Trophoblast cell (in vitro differentiated cells and primary cell): ENCODE data around the gene MOB3A.

ENCODE experiments used
- DNase-seq, 2 donors: peaks; one replicate each; pipeline ENCODE4 v3.0.0-alpha.2; 2016
- H2AFZ ChIP-seq: 2 replicates; pipeline ENCODE4 v1.6.1; 2013; ENCODE audit warnings: low read length, moderate library complexity, mild to moderate bottlenecking; ENCODE audit not compliant: insufficient read depth, poor library complexity
- H2AK5ac ChIP-seq: 2 replicates; pipeline ENCODE4 v1.6.1; 2013; ENCODE audit warnings: mild to moderate bottlenecking, low read length
- H2BK120ac ChIP-seq: 2 replicates; pipeline ENCODE4 v1.6.1; 2013; ENCODE audit warnings: low read length, mild to moderate bottlenecking, moderate library complexity; ENCODE audit not compliant: insufficient read depth, poor library complexity
- H2BK12ac ChIP-seq: 2 replicates; pipeline ENCODE4 v1.6.1; 2013; ENCODE audit warnings: mild to moderate bottlenecking, low read length, moderate library complexity
- H2BK5ac ChIP-seq: 2 replicates; pipeline ENCODE4 v1.6.1; 2013; ENCODE audit warnings: low read length, low read depth, moderate library complexity, mild to moderate bottlenecking; ENCODE audit not compliant: poor library complexity
- H3K14ac ChIP-seq: 2 replicates; pipeline ENCODE4 v1.6.1; 2013; ENCODE audit warnings: mild to moderate bottlenecking, low read length
- H3K18ac ChIP-seq: 2 replicates; pipeline ENCODE4 v1.6.1; 2013; ENCODE audit warnings: mild to moderate bottlenecking, low read length
- H3K23ac ChIP-seq: 2 replicates; pipeline ENCODE4 v1.6.1; 2013; ENCODE audit warnings: low read length
- H3K27ac ChIP-seq: 2 replicates; pipeline ENCODE4 v1.5.1; 2013; ENCODE audit warnings: low read depth, mild to moderate bottlenecking, inconsistent platforms, low read length, moderate library complexity
- H3K27me3 ChIP-seq: 2 replicates; pipeline ENCODE4 v1.6.1; 2013; ENCODE audit warnings: inconsistent platforms, mild to moderate bottlenecking, low read length, moderate library complexity; ENCODE audit not compliant: insufficient read depth
- H3K36me3 ChIP-seq, 2 experiments: 1 replicate in 1 of 2; 2 replicates in 1 of 2; pipeline ENCODE4 v1.6.1; 2013; ENCODE audit warnings: low read length in 2 of 2, mild to moderate bottlenecking in 2 of 2, moderate library complexity in 1 of 2; ENCODE audit not compliant: insufficient read depth in 2 of 2, control insufficient read depth in 1 of 2
- H3K4ac ChIP-seq: 2 replicates; pipeline ENCODE4 v1.6.1; 2013; ENCODE audit warnings: low read depth, mild to moderate bottlenecking, low read length, moderate library complexity
- H3K4me1 ChIP-seq, 2 experiments: 1 replicate in 1 of 2; 2 replicates in 1 of 2; pipeline ENCODE4 v1.6.1; 2013; ENCODE audit warnings: low read length in 2 of 2, mild to moderate bottlenecking in 2 of 2, moderate library complexity in 1 of 2; ENCODE audit not compliant: insufficient read depth in 2 of 2, control insufficient read depth in 1 of 2
- H3K4me2 ChIP-seq: 2 replicates; pipeline ENCODE4 v1.6.1; 2013; ENCODE audit warnings: inconsistent platforms, mild to moderate bottlenecking, low read length, moderate library complexity
- H3K4me3 ChIP-seq: 2 replicates; pipeline ENCODE4 v1.5.1; 2013; ENCODE audit warnings: mild to moderate bottlenecking, low read depth, low read length, inconsistent platforms
- H3K79me1 ChIP-seq: one replicate; pipeline ENCODE4 v1.6.1; 2013; ENCODE audit warnings: low read length
- H3K79me2 ChIP-seq: 2 replicates; pipeline ENCODE4 v1.6.1; 2013; ENCODE audit warnings: low read length, mild to moderate bottlenecking; ENCODE audit not compliant: control insufficient read depth, insufficient read depth, poor library complexity
- H3K9ac ChIP-seq: 2 replicates; pipeline ENCODE4 v1.6.1; 2013; ENCODE audit warnings: mild to moderate bottlenecking, low read length
- H3K9me3 ChIP-seq: 2 replicates; pipeline ENCODE4 v1.6.1; 2013; ENCODE audit warnings: low read depth, mild to moderate bottlenecking, control low read depth, inconsistent platforms, low read length; ENCODE audit not compliant: insufficient read depth
- H4K12ac ChIP-seq: 2 replicates; pipeline ENCODE4 v1.6.1; 2013; ENCODE audit warnings: low read depth, mild to moderate bottlenecking, low read length, moderate library complexity
- H4K8ac ChIP-seq: 2 replicates; pipeline ENCODE4 v1.6.1; 2013; ENCODE audit warnings: low read depth, mild to moderate bottlenecking, low read length, moderate library complexity
- H4K91ac ChIP-seq: one replicate; pipeline ENCODE4 v1.6.1; 2013; ENCODE audit warnings: low read depth, mild to moderate bottlenecking, low read length, moderate library complexity
- WGBS: extraction: QIAGEN DNeasy Blood & Tissue Kit; methylation state at CpG from one replicate; pipeline ENCODE4 v1.1.7; 2013; ENCODE audit warnings: missing lambda C conversion rate; ENCODE audit not compliant: insufficient read length, insufficient coverage; ENCODE audit errors: extremely low coverage; 5-methylcytosine and 5-hydroxymethylcytosine counted together

Gene MOB3A

DNA sequence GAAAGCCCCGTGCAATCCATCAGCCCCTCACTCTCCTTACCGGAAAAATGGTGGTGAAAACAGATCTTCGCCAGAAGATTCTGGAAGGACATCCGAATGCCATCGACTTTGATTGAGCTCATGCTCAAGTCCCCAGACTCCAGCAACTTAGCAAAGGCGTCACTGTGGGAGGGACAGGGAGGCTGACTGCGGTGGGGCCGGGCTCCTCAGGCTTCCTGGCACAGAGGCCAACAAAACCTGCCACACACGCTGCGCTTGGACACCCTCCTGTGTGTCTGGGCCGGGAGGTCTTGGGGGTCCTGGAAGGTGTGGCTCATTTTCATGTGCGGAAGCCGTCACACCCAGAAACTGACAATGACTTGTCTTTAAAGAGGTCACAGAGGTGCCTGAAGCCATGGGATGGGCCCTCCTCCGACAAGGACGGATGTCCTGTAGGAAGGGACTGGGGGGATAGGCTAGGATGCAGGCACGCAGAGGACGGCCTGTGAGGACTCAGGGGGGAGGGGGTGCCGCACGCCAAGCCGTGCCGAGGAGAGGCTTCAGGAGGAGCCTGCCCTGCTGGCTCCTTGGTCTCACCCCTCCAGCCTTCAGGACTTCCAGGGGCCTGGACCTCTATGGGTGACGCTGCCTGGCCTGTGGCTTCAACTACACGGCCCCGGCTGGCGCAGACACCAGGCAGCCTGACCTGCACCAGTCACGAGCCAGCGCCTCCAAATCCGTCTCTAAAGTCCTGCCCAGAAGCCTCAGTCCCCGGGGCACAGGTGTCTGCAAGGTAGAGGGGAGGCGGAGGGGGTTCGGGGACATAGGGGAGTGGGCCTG, 13.1 kb upstream of the MOB3A start:
- no CpG with 5 or more reads among the region's 31 CpGs for WGBS
- Histone ChIP-seq H3K4me2 (no peak overlapping the region), H3K18ac (no peak overlapping the region), H3K14ac (no peak overlapping the region), H3K4ac (no peak overlapping the region), H3K79me2 (no peaks in the 10 kb centered on the region), H3K4me1 (no peaks in the 10 kb centered on the region), H2BK120ac (no peak overlapping the region), H3K27ac (no peak overlapping the region), H3K9me3 (peaks cover 8% of the 10 kb centered on the region), H3K4me3 (no peak overlapping the region), H4K91ac (no peak overlapping the region), H2AK5ac (no peak overlapping the region), H3K27me3 (no peaks in the 10 kb centered on the region), H2BK5ac (no peak overlapping the region), H3K79me1 (no peaks in the 10 kb centered on the region), H4K8ac (no peak overlapping the region), H3K36me3 (peaks cover 90 to 94% of the 10 kb centered on the region in 2 experiments), H3K23ac (no peak overlapping the region), H2AFZ (no peak overlapping the region), H4K12ac (no peak overlapping the region), H2BK12ac (no peak overlapping the region), H3K9ac (no peak overlapping the region)
- DNase-seq = no peak

DNA sequence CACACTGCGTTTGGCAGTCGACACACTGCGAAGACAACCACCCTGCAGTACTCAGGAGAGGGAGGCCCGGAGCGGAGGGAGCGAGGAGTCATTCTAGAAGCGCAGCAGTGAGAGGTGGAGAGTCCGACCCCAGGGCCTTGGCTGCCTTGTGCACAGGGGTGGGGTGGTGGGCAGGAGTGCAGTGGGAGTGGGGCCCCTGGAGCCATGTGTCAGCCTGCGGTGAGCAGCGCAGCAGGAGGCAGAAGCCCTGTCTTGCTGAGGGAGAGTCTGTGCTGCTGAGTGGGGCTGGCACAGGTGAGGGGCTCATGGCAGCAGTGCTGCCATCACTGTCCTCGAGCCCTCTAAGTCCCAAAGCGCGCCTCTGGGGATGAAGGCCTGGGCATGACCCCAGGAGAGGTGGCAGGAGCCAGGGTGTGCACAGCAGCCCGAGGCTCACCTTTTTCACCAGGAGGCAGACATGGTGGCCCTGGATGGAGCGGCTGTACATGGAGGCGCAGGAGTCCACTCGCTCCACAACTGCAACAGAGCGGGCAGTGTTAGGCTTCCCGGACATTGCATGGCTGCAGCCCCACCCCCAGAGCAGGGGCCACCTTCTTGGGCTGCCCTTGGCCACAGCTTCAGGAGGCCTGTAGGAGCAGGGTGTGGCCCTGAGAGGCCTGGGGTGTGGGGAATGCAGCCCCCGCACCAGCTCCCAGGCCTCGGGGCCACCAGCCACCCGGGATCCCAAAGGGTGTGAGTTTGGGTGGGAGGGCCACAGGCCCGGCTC, 12.3 kb upstream of the MOB3A start:
- Histone ChIP-seq H2BK5ac (no peak overlapping the region), H3K27ac (no peak overlapping the region), H4K8ac (no peak overlapping the region), H3K79me1 (no peaks in the 10 kb centered on the region), H3K9ac (no peak overlapping the region), H2AK5ac (no peak overlapping the region), H3K79me2 (no peaks in the 10 kb centered on the region), H3K23ac (no peak overlapping the region), H3K9me3 (peaks cover 11% of the 10 kb centered on the region), H3K4me1 (no peaks in the 10 kb centered on the region), H3K14ac (no peak overlapping the region), H4K12ac (no peak overlapping the region), H2BK12ac (no peak overlapping the region), H3K4ac (no peak overlapping the region), H3K4me3 (no peak overlapping the region), H3K27me3 (no peaks in the 10 kb centered on the region), H2AFZ (no peak overlapping the region), H3K36me3 (peaks cover 90 to 94% of the 10 kb centered on the region in 2 experiments), H4K91ac (no peak overlapping the region), H3K18ac (no peak overlapping the region), H3K4me2 (no peak overlapping the region), H2BK120ac (no peak overlapping the region)
- WGBS = no CpG with 5 or more reads among the region's 23 CpGs
- no peak for DNase-seq

DNA sequence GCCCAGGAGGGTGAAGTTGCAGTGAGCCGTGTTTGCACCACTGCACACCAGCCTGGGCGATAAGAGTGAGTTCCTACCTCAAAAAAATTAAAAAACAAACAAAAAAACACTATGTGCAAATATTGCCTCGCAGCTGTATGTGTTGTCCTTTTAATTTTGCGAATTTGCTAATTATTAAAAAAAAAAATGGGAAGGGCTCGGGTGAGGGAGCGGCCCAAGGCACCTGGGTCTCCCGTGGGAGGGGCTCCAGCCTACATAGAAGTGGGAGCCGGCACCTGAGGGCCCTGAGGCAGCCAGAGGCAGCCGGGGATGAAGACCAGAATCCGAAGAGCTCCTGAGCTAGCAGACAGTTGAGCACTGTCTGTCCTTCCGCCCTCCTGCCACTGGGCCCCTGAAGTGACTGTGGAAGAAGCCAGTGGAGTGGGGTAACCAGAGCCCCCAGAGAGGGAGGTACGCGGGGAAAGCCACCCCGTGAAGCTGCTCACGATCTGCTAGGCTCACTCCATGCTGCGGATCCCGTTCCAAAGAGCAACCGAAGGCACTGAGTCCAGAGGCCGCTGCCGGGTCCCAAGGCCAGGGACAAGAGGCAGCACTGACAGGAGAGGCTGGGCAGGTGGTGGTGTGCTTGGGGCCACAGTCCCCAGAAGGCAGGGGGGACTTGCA, 7.0 kb upstream of the MOB3A start:
- Histone ChIP-seq H3K79me1 (no peaks in the 10 kb centered on the region), H2BK5ac (no peak overlapping the region), H3K4ac (no peak overlapping the region), H3K36me3 (peaks cover 76 to 78% of the 10 kb centered on the region in 2 experiments), H3K79me2 (no peaks in the 10 kb centered on the region), H3K27ac (no peak overlapping the region), H3K9ac (no peak overlapping the region), H4K12ac (no peak overlapping the region), H3K4me2 (no peak overlapping the region), H3K27me3 (no peaks in the 10 kb centered on the region), H3K9me3 (peaks cover 13% of the 10 kb centered on the region), H3K4me1 (no peaks in the 10 kb centered on the region), H2AFZ (no peak overlapping the region), H3K14ac (no peak overlapping the region), H3K18ac (no peak overlapping the region), H4K91ac (no peak overlapping the region), H4K8ac (no peak overlapping the region), H2AK5ac (no peak overlapping the region), H3K4me3 (no peak overlapping the region), H2BK120ac (no peak overlapping the region), H2BK12ac (no peak overlapping the region), H3K23ac (no peak overlapping the region)
- no CpG with 5 or more reads among the region's 20 CpGs for WGBS
- DNase-seq = no peak

GRCh38 chr19:2101417-2102335, 5.5 kb upstream of the MOB3A start:
- H3K4me2 ChIP-seq = no peak overlapping the region
- peaks cover 65 to 67% of the 10 kb centered on the region in 2 experiments for H3K36me3 ChIP-seq
- peaks cover 2 to 4% of the 10 kb centered on the region in 2 experiments for H3K4me1 ChIP-seq
- no peak overlapping the region for H3K23ac ChIP-seq
- no peak overlapping the region for H2BK120ac ChIP-seq
- no peak overlapping the region for H3K4ac ChIP-seq
- H3K79me1 ChIP-seq = no peaks in the 10 kb centered on the region
- H4K8ac ChIP-seq = no peak overlapping the region
- H3K27ac ChIP-seq = no peak overlapping the region
- no peak overlapping the region for H2BK5ac ChIP-seq
- H3K18ac ChIP-seq = no peak overlapping the region
- no CpG with 5 or more reads among the region's 45 CpGs for WGBS
- H2BK12ac ChIP-seq = no peak overlapping the region
- no peak overlapping the region for H4K12ac ChIP-seq
- H3K4me3 ChIP-seq = no peak overlapping the region
- H3K27me3 ChIP-seq = no peaks in the 10 kb centered on the region
- no peak overlapping the region for H2AK5ac ChIP-seq
- H3K9me3 ChIP-seq = peaks cover 13% of the 10 kb centered on the region
- H3K14ac ChIP-seq = no peak overlapping the region
- no peak overlapping the region for H4K91ac ChIP-seq
- H2AFZ ChIP-seq = no peak overlapping the region
- H3K79me2 ChIP-seq = no peaks in the 10 kb centered on the region
- DNase-seq = no peak
- H3K9ac ChIP-seq = no peak overlapping the region
